ENCODE results near the gene PIBF1. TPM values are rescaled to one million over a fixed set of nuclear protein-coding genes. Genes with fewer than 3 reads are reported as not detected.
A peak's percentile ranks its signal among the peaks of the same experiment; 100 is the strongest.

The PIBF1 gene
- total RNA-seq, 1 donor from 2014 or later: 32.7 TPM

- H3K9me3 Mint-ChIP-seq: no peaks in the 10 kb centered on the region
- TF ChIP-seq CTCF (IDR thresholded peaks at IDR 0.05): no peak
- ChIA-PET CTCF (no interaction called here), POLR2A (no interaction called here)
- DNase-seq (no peak), ATAC-seq (ENCODE audit: low read depth) (peak; percentile 42)
- no peaks in the 10 kb centered on the region for H3K27me3 Mint-ChIP-seq
- H3K27ac Mint-ChIP-seq: no peak overlapping the region
- H3K36me3 Mint-ChIP-seq (ENCODE audit: low read depth): peaks cover 14% of the 10 kb centered on the region
- no peak overlapping the region for H3K4me3 Mint-ChIP-seq
- intact Hi-C loops (cut with micrococcal nuclease): no loop called here
- H3K4me1 Mint-ChIP-seq: peaks cover 20% of the 10 kb centered on the region
Observed at GRCh38 chr13:72963762-72964161, 181.8 kb downstream of the PIBF1 start.

GRCh38 chr13:72970301-72970880, 188.5 kb downstream of the PIBF1 start:
- Mint-ChIP-seq H3K36me3 (ENCODE audit: low read depth) (peaks cover 23% of the 10 kb centered on the region), H3K4me1 (peaks cover 4% of the 10 kb centered on the region), H3K27me3 (no peaks in the 10 kb centered on the region), H3K27ac (no peak overlapping the region), H3K4me3 (no peak overlapping the region), H3K9me3 (no peaks in the 10 kb centered on the region)
- DNase-seq (no peak), ATAC-seq (ENCODE audit: low read depth) (no peak)
- POLR2A ChIA-PET: no interaction called here
- intact Hi-C loops (cut with micrococcal nuclease): no loop called here
- CTCF ChIA-PET: no interaction called here
- TF ChIP-seq CTCF (IDR thresholded peaks at IDR 0.05): no peak

GRCh38 chr13:72970956-72971355, 189.0 kb downstream of the PIBF1 start:
- Mint-ChIP-seq H3K4me3 (no peak overlapping the region), H3K4me1 (no peaks in the 10 kb centered on the region), H3K36me3 (ENCODE audit: low read depth) (peaks cover 28% of the 10 kb centered on the region), H3K27ac (no peak overlapping the region), H3K9me3 (no peaks in the 10 kb centered on the region), H3K27me3 (no peaks in the 10 kb centered on the region)
- DNase-seq (no peak), ATAC-seq (ENCODE audit: low read depth) (no peak)
- intact Hi-C loops (cut with micrococcal nuclease): no loop called here
- ChIA-PET POLR2A (no interaction called here), CTCF (no interaction called here)
- TF ChIP-seq CTCF (IDR thresholded peaks at IDR 0.05): no peak

- no peak for DNase-seq
- Mint-ChIP-seq H3K36me3 (ENCODE audit: low read depth) (peaks cover 31% of the 10 kb centered on the region), H3K27ac (no peak overlapping the region), H3K4me3 (no peak overlapping the region), H3K9me3 (no peaks in the 10 kb centered on the region), H3K27me3 (no peaks in the 10 kb centered on the region), H3K4me1 (no peaks in the 10 kb centered on the region)
- CTCF ChIA-PET: no interaction called here
- ATAC-seq (ENCODE audit: low read depth): no peak
- intact Hi-C loops (cut with micrococcal nuclease): no loop called here
- POLR2A ChIA-PET: no interaction called here
- TF ChIP-seq CTCF (IDR thresholded peaks at IDR 0.05): no peak
Observed at GRCh38 chr13:72973234-72973633, 191.3 kb downstream of the PIBF1 start.

- Mint-ChIP-seq H3K27me3 (no peaks in the 10 kb centered on the region), H3K36me3 (ENCODE audit: low read depth) (peaks cover 10% of the 10 kb centered on the region), H3K27ac (no peak overlapping the region), H3K4me3 (no peak overlapping the region), H3K4me1 (no peaks in the 10 kb centered on the region), H3K9me3 (no peaks in the 10 kb centered on the region)
- POLR2A ChIA-PET: no interaction called here
- DNase-seq (no peak), ATAC-seq (ENCODE audit: low read depth) (no peak)
- CTCF ChIA-PET: no interaction called here
- intact Hi-C loops (cut with micrococcal nuclease): no loop called here
- no peak for TF ChIP-seq CTCF (IDR thresholded peaks at IDR 0.05)
Observed at GRCh38 chr13:72983085-72983768, 201.3 kb downstream of the PIBF1 start.

Data from activated B cell treated with CpG ODN at 0.5 μM for 24 hours (primary cell).